H9 (cell line): ENCODE measurements around the gene LNPK. TPM values are rescaled to one million over a fixed set of nuclear protein-coding genes. Genes with fewer than 3 reads are reported as not detected.
"Not testable (repeated sequence)": the region's sequence is repeated elsewhere in the genome, so short reads cannot be mapped to it uniquely, and the experiment has no call there.

ENCODE experiments used
- DNase-seq: peaks from one replicate; pipeline ENCODE4 v3.0.0-alpha.2; 2017
- H2AFZ ChIP-seq: one replicate; pipeline ENCODE4 v1.6.1; 2013; ENCODE audit warnings: mild to moderate bottlenecking, low read length, control low read depth, moderate library complexity
- H2AK5ac ChIP-seq: 2 replicates; pipeline ENCODE4 v1.6.1; 2013; ENCODE audit warnings: low read length, control low read depth, mixed read lengths; ENCODE audit not compliant: insufficient read length
- H2BK120ac ChIP-seq: one replicate; pipeline ENCODE4 v1.6.1; 2013; ENCODE audit warnings: low read depth, mild to moderate bottlenecking, low read length, control low read depth, inconsistent platforms; ENCODE audit not compliant: poor library complexity, severe bottlenecking
- H2BK12ac ChIP-seq: 2 replicates; pipeline ENCODE4 v1.6.1; 2013; ENCODE audit warnings: low read length, control low read depth, mixed read lengths, low read depth; ENCODE audit not compliant: insufficient read length
- H2BK15ac ChIP-seq: 2 replicates; pipeline ENCODE4 v1.6.1; 2013; ENCODE audit warnings: low read depth, low read length, control low read depth
- H2BK20ac ChIP-seq: one replicate; pipeline ENCODE4 v1.6.1; 2013; ENCODE audit warnings: low read depth, mild to moderate bottlenecking, low read length, control low read depth, inconsistent platforms; ENCODE audit not compliant: poor library complexity, severe bottlenecking
- H2BK5ac ChIP-seq: 2 replicates; pipeline ENCODE4 v1.6.1; 2013; ENCODE audit warnings: low read length, control low read depth, mixed read lengths; ENCODE audit not compliant: insufficient read length
- H3K14ac ChIP-seq: 2 replicates; pipeline ENCODE4 v1.6.1; 2013; ENCODE audit warnings: low read length, control low read depth; ENCODE audit not compliant: insufficient read depth
- H3K18ac ChIP-seq: 2 replicates; pipeline ENCODE4 v1.6.1; 2013; ENCODE audit warnings: low read depth, mild to moderate bottlenecking, mixed read lengths, low read length, control low read depth; ENCODE audit not compliant: insufficient read length
- H3K23ac ChIP-seq: 2 replicates; pipeline ENCODE4 v1.6.1; 2013; ENCODE audit warnings: low read length, control low read depth, mixed read lengths, low read depth; ENCODE audit not compliant: insufficient read length
- H3K23me2 ChIP-seq: 2 replicates; pipeline ENCODE4 v1.6.1; 2013; ENCODE audit warnings: low read depth, mild to moderate bottlenecking, mixed read lengths, low read length, control low read depth; ENCODE audit not compliant: insufficient read length, poor library complexity, severe bottlenecking
- H3K27ac ChIP-seq: 2 replicates; pipeline ENCODE4 v1.5.1; 2013; ENCODE audit warnings: low read length, control low read depth, mixed read lengths, low read depth; ENCODE audit not compliant: insufficient read length
- H3K27me3 ChIP-seq: 2 replicates; pipeline ENCODE4 v1.6.1; 2013; ENCODE audit warnings: low read length, control low read depth, inconsistent platforms; ENCODE audit not compliant: insufficient read depth
- H3K4ac ChIP-seq: 2 replicates; pipeline ENCODE4 v1.6.1; 2013; ENCODE audit warnings: low read depth, mild to moderate bottlenecking, control low read depth, inconsistent platforms, low read length, moderate library complexity
- H3K4me1 ChIP-seq: 2 replicates; pipeline ENCODE4 v1.6.1; 2013; ENCODE audit warnings: low read length, control low read depth, inconsistent platforms; ENCODE audit not compliant: insufficient read depth
- H3K4me2 ChIP-seq: 2 replicates; pipeline ENCODE4 v1.6.1; 2013; ENCODE audit warnings: low read length, control low read depth, mixed read lengths; ENCODE audit not compliant: insufficient read length, insufficient read depth
- H3K56ac ChIP-seq: 2 replicates; pipeline ENCODE4 v1.6.1; 2013; ENCODE audit warnings: low read depth, mild to moderate bottlenecking, mixed read lengths, low read length, control low read depth; ENCODE audit not compliant: insufficient read length
- H3K79me1 ChIP-seq: 2 replicates; pipeline ENCODE4 v1.6.1; 2013; ENCODE audit warnings: low read depth, mild to moderate bottlenecking, moderate library complexity, low read length, control low read depth, inconsistent platforms; ENCODE audit not compliant: insufficient read depth, poor library complexity, severe bottlenecking
- H3K79me2 ChIP-seq: 2 replicates; pipeline ENCODE4 v1.6.1; 2013; ENCODE audit warnings: low read length, control low read depth, inconsistent platforms; ENCODE audit not compliant: insufficient read depth
- H3K9ac ChIP-seq: 2 replicates; pipeline ENCODE4 v1.6.1; 2013; ENCODE audit warnings: low read length, control low read depth, mixed read lengths; ENCODE audit not compliant: insufficient read length; ENCODE audit errors: extremely low read depth
- H3K9me3 ChIP-seq: one replicate; pipeline ENCODE4 v1.6.1; 2013; ENCODE audit warnings: low read depth, low read length, inconsistent platforms; ENCODE audit not compliant: control insufficient read depth
- H3T11ph ChIP-seq: one replicate; pipeline ENCODE4 v1.6.1; 2013; ENCODE audit warnings: mild to moderate bottlenecking, low read length, control low read depth, inconsistent platforms
- H4K20me1 ChIP-seq: one replicate; pipeline ENCODE4 v1.6.1; 2013; ENCODE audit not compliant: control insufficient read depth, insufficient read length, insufficient read depth
- H4K5ac ChIP-seq: 2 replicates; pipeline ENCODE4 v1.6.1; 2013; ENCODE audit warnings: low read depth, mild to moderate bottlenecking, mixed read lengths, low read length, control low read depth; ENCODE audit not compliant: insufficient read length
- H4K8ac ChIP-seq: replicated peaks from 2 replicates; pipeline ENCODE4 v1.6.1; 2013; ENCODE audit warnings: low read length, control low read depth, mixed read lengths, low read depth; ENCODE audit not compliant: insufficient read length
- H4K91ac ChIP-seq: 2 replicates; pipeline ENCODE4 v1.6.1; 2013; ENCODE audit warnings: low read depth, mild to moderate bottlenecking, moderate library complexity, mixed read lengths, low read length, control low read depth; ENCODE audit not compliant: insufficient read length
- H3K27ac Mint-ChIP-seq, 3 experiments: 2 replicates in 2 of 3; 3 replicates in 1 of 3; pipeline ENCODE4 v1.8.0; 2020 to 2021; ENCODE audit warnings: mixed read lengths in 3 of 3, mild to moderate bottlenecking in 1 of 3, moderate library complexity in 1 of 3
- H3K27me3 Mint-ChIP-seq: 2 replicates; pipeline ENCODE4 v1.8.0; 2021; ENCODE audit warnings: low read depth, mild to moderate bottlenecking, moderate library complexity, mixed read lengths
- H3K36me3 Mint-ChIP-seq, 3 experiments: 2 replicates in 2 of 3; 3 replicates in 1 of 3; pipeline ENCODE4 v1.8.0; 2020 to 2021; ENCODE audit warnings: low read depth in 3 of 3, mixed read lengths in 3 of 3; ENCODE audit not compliant: insufficient read depth in 1 of 3
- H3K4me1 Mint-ChIP-seq, 2 experiments: 2 replicates each; pipeline ENCODE4 v1.8.0; 2020; ENCODE audit warnings: mixed read lengths in 2 of 2
- H3K4me3 Mint-ChIP-seq, 2 experiments: 2 replicates in 1 of 2; 3 replicates in 1 of 2; pipeline ENCODE4 v1.8.0; 2020 to 2021; ENCODE audit warnings: mild to moderate bottlenecking in 2 of 2, mixed read lengths in 2 of 2, moderate library complexity in 1 of 2
- H3K9me3 Mint-ChIP-seq, 2 experiments: 2 replicates in 1 of 2; 3 replicates in 1 of 2; pipeline ENCODE4 v1.8.0; 2020; ENCODE audit warnings: mild to moderate bottlenecking in 2 of 2, mixed read lengths in 2 of 2, moderate library complexity in 1 of 2
- WGBS: extraction: QIAGEN DNeasy Blood & Tissue Kit; methylation state at CpG from one replicate; pipeline ENCODE4 v1.1.7; 2013; ENCODE audit warnings: missing lambda C conversion rate, low lambda C conversion rate, mixed read lengths; ENCODE audit not compliant: insufficient read length; ENCODE audit errors: extremely low coverage; 5-methylcytosine and 5-hydroxymethylcytosine counted together
- total RNA-seq: library from RNA; stranded (reverse); gene quantifications from 2 replicates; pipeline ENCODE4 v1.2.1, GENCODE V29; 2021
- TF ChIP-seq, protein P1 (sequence below): fragments of 200-600 bp; sonication (generic); conservative IDR thresholded peaks from 3 replicates; pipeline ENCODE4 v1.8.0; 2021; ENCODE audit warnings: antibody characterized with exemption, mild to moderate bottlenecking

LNPK gene
- total RNA-seq, 1 experiment from 2014 or later: 8.5 TPM

DNA sequence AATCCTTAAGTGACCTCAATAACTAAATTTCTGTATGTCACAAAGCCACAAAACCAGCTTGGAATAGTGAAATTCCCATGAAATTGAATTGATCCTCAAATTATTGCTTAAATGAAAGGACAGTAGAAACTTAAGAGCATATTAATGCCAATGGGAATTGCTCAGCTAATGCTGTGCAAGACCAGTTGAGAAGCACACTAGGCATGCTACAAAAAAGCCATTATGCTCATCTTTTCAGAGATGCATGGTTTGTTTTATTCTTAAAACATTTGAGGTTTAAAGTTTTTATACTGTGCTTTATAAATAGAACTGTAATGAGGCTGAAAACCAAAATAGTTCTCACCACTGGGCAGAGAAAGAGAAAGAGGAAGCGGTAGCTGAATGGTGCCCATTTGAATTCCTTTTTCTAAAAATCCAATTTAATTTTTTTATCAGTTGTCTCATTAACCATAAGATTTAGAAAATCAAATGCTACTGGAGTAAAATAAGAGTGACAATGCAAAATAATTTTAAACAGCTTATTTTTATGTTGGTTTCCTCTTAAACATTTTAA, 98.6 kb downstream of the LNPK start:
- Histone ChIP-seq H3K4me2 (no peak overlapping the region), H2BK120ac (no peak overlapping the region), H3K9me3 (no peaks in the 10 kb centered on the region), H3K9ac (no peak overlapping the region), H4K8ac (no peak overlapping the region), H2BK5ac (no peak overlapping the region), H3K4ac (no peak overlapping the region), H3K4me1 (no peaks in the 10 kb centered on the region), H2BK20ac (no peak overlapping the region), H3K23ac (no peak overlapping the region), H3K27me3 (no peaks in the 10 kb centered on the region), H4K91ac (no peak overlapping the region), H3K23me2 (no peaks in the 10 kb centered on the region), H2BK15ac (no peak overlapping the region), H3K18ac (no peak overlapping the region), H3K14ac (no peak overlapping the region), H4K5ac (no peak overlapping the region), H2AK5ac (no peak overlapping the region), H3K27ac (no peak overlapping the region), H3K79me1 (no peaks in the 10 kb centered on the region), H2BK12ac (no peak overlapping the region), H4K20me1 (no peaks in the 10 kb centered on the region), H3K79me2 (no peaks in the 10 kb centered on the region), H3K56ac (no peak overlapping the region), H2AFZ (no peak overlapping the region), H3T11ph (no peak overlapping the region)
- Mint-ChIP-seq H3K36me3 (no peaks in the 10 kb centered on the region), H3K4me1 (no peaks in the 10 kb centered on the region), H3K27ac (no peak overlapping the region), H3K27me3 (peaks cover 3% of the 10 kb centered on the region), H3K9me3 (no peaks in the 10 kb centered on the region; a peak in 2 of 5 replicates), H3K4me3 (no peak overlapping the region)
- DNase-seq: no peak
- WGBS: no CpG with 5 or more reads among the region's 1 CpG
- TF ChIP-seq, protein P1, sequence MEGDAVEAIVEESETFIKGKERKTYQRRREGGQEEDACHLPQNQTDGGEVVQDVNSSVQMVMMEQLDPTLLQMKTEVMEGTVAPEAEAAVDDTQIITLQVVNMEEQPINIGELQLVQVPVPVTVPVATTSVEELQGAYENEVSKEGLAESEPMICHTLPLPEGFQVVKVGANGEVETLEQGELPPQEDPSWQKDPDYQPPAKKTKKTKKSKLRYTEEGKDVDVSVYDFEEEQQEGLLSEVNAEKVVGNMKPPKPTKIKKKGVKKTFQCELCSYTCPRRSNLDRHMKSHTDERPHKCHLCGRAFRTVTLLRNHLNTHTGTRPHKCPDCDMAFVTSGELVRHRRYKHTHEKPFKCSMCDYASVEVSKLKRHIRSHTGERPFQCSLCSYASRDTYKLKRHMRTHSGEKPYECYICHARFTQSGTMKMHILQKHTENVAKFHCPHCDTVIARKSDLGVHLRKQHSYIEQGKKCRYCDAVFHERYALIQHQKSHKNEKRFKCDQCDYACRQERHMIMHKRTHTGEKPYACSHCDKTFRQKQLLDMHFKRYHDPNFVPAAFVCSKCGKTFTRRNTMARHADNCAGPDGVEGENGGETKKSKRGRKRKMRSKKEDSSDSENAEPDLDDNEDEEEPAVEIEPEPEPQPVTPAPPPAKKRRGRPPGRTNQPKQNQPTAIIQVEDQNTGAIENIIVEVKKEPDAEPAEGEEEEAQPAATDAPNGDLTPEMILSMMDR: no peak

DNA sequence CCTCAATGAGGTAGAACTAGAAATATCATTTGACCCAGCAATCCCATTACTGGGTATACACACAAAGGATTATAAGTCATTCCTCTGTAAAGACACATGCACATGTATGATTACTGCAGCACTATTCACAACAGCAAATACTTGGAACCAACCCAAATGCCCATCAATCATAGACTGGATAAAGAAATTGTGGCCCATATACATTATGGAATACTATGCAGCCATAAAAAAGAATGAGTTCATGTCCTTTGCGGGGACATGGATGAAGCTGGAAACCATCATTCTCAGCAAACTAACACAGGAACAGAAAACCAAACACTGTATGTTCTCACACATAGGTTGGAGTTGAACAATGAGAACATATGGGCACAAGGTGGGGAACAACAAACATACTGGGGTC, 106.1 kb downstream of the LNPK start:
- H3K23ac ChIP-seq, H2BK20ac ChIP-seq, H3K9me3 ChIP-seq, H3T11ph ChIP-seq, H3K4me3 Mint-ChIP-seq, H3K56ac ChIP-seq, H2BK5ac ChIP-seq, H3K18ac ChIP-seq, H3K36me3 Mint-ChIP-seq, H3K4me2 ChIP-seq, H3K9ac ChIP-seq, H4K5ac ChIP-seq, H3K27me3 Mint-ChIP-seq, H3K9me3 Mint-ChIP-seq, H2AK5ac ChIP-seq, H3K14ac ChIP-seq, H3K27me3 ChIP-seq, H3K27ac Mint-ChIP-seq, H3K79me1 ChIP-seq, H3K4me1 ChIP-seq, H2BK12ac ChIP-seq, H2BK120ac ChIP-seq, H4K20me1 ChIP-seq, H3K23me2 ChIP-seq, H3K27ac ChIP-seq, H3K79me2 ChIP-seq, H4K91ac ChIP-seq, H4K8ac ChIP-seq, H2BK15ac ChIP-seq, DNase-seq, H3K4ac ChIP-seq, H3K4me1 Mint-ChIP-seq, H2AFZ ChIP-seq: not testable (repeated sequence)
- no CpG with 5 or more reads among the region's 1 CpG for WGBS
